ENCODE data around the gene ACTN4.
A peak's percentile ranks its signal among the peaks of the same experiment; 100 is the strongest.

ACTN4 gene

DNA sequence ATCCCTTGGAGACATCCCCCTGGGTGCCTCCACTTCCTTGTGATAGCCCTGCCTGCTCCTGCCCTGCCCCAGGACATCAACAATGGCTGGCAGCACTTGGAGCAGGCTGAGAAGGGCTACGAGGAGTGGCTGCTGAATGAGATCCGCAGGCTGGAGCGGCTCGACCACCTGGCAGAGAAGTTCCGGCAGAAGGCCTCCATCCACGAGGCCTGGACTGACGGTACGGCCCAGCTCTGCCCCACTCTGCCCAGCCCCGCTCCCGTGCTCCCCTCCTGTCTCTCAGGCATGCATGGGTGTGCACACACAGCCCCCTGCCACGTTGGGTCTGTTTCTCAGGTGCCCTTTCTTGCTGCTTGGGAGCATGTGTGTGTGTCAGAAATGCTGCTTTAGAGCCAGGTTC lies 70.4 kb downstream of the ACTN4 start:
- TF ChIP-seq, protein P1, sequence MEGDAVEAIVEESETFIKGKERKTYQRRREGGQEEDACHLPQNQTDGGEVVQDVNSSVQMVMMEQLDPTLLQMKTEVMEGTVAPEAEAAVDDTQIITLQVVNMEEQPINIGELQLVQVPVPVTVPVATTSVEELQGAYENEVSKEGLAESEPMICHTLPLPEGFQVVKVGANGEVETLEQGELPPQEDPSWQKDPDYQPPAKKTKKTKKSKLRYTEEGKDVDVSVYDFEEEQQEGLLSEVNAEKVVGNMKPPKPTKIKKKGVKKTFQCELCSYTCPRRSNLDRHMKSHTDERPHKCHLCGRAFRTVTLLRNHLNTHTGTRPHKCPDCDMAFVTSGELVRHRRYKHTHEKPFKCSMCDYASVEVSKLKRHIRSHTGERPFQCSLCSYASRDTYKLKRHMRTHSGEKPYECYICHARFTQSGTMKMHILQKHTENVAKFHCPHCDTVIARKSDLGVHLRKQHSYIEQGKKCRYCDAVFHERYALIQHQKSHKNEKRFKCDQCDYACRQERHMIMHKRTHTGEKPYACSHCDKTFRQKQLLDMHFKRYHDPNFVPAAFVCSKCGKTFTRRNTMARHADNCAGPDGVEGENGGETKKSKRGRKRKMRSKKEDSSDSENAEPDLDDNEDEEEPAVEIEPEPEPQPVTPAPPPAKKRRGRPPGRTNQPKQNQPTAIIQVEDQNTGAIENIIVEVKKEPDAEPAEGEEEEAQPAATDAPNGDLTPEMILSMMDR (conservative IDR thresholded peaks at IDR 0.05; ENCODE audit: low read depth, low read length): no peak
- no peak overlapping the region for H3K4me3 ChIP-seq (ENCODE audit: low read length)

DNA sequence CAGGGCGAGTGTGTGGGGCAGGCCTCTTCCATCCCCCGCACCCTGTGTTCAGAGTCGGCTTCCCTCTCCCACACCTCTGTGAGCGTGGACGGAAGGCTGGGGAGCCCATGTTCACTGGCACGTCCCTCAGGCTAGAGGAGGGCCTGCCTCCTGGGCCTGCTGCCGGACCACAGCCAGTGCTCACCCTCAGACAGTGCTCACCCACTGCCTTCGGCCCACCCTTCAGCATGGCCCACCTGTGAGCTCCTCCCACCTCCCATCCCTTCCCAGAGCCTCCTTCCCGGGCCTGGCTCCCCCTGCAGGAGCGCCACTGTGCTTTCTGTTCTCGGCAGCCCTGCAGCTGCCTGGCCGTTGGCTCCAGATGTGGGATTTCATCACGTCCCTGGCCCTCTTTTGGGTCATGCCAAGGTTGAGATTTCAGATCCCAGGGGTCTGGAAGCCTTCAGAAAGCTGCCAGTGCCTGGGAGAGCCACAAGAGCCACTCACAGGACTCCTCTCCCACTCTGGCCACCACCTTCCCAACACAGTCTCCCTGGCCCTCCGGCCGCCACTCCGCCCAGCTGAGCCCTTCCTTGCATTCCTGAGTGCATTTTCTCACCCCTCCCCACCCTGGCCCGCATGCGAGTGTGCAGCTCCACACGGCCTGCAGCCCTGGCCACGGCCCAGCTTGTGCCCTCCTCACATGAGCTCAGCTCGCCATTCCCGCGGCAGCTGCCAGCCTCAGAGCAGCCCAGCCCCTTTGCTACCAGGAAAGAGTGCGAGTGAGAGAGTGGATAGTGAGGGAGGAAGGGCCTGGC lies 71.5 kb downstream of the ACTN4 start:
- DNase-seq (ENCODE audit: low read depth): peak; percentile 71
- H3K4me3 ChIP-seq (ENCODE audit: low read length): no peak overlapping the region
- TF ChIP-seq, protein P1 (conservative IDR thresholded peaks at IDR 0.05; ENCODE audit: low read depth, low read length): peak; percentile 52

More for the DNA sequence above, 70.4 kb downstream of the ACTN4 start:
- no peak for DNase-seq (ENCODE audit: low read depth)

DNA sequence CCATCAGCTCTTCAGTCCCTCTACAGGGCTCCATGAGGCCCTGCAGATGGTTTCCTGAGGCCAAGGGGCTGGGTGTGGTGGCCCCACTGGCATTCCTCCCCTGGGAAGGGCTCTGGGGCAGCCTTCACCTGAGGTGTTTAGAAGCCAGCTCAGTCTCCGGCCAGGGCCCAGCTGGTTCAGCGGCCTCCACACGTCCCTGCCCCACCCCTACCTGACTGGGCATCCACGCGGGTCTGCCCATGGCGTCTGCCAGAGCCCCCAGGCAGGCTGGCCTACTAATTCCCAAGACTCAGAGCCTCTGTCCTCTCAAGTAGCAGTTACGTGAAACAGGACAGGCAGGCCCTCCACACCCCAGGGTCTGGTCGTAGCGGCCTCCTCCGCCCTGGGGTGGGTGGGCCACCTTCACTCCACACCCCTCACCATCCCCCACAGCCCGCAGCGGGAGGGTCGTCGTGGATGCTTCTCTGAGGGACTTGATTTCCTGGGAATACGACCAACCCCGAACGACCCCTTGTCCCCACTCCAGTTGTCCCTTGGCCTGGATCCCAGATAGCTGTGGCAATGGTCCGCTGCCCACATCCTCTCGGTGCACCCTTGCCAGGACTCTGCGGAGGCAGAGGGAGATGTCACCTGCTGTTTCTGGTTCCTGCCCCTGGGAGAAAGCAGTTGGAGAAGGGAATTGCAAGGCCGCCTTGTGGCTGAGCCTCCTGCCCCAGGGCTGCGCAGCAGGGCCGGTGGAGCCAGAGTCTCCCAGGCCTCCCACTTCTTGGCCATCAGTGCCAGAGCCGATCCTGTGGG lies 72.5 kb downstream of the ACTN4 start:
- no peak for DNase-seq (ENCODE audit: low read depth)
- H3K4me3 ChIP-seq (ENCODE audit: low read length): no peak overlapping the region

DNA sequence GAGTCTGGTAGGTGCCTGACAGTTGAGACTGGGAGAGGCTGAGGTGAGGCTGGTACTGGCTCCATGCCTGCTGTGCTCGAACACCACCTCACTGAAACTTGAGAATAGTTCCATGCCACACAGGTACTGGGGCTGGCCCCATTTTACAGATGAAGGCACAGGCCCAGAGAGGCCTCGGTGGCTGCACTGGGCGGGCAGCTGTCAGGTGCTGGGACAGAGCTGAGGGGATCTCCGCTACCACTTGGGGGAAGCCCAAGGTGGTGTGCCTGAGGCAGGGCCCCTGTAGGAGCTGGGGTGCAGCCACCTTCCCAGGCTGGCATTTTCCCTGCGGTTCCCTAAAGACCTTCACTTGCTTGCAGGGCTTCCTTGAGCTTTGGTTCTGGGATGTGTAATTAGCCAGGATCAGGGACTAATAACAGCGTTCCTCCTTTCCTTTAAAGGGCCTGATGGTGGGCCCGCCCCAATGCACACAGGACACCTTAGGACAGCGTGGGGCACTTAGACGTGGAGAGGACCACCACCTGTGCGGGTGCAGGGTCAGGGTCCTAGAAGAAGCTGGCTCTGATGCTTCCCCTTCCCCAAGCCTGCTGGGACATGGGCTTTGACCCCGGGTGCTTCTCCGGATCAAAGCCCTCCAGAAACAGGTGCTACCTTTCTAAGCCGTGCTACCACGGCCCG lies 73.2 kb downstream of the ACTN4 start:
- TF ChIP-seq, protein P1 (conservative IDR thresholded peaks at IDR 0.05; ENCODE audit: low read depth, low read length): no peak
- DNase-seq (ENCODE audit: low read depth): no peak
- no peak overlapping the region for H3K4me3 ChIP-seq (ENCODE audit: low read length)

More for the DNA sequence above, 72.5 kb downstream of the ACTN4 start:
- TF ChIP-seq, protein P1 (conservative IDR thresholded peaks at IDR 0.05; ENCODE audit: low read depth, low read length): peak; percentile 12

DNA sequence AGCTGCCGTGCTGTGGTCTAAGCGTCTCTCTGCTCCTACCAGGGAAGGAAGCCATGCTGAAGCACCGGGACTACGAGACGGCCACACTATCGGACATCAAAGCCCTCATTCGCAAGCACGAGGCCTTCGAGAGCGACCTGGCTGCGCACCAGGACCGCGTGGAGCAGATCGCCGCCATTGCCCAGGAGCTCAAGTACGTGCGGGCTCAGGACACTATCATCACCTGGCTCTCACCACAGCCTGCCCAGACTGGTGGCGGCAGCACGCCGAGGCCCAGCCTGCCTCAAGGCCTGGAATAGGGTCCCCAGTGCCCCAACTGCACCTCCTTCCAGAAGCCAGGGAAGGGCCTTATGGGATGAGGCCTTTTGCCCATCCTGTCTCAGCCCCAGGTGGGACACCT lies 74.0 kb downstream of the ACTN4 start:
- DNase-seq (ENCODE audit: low read depth): no peak
- TF ChIP-seq, protein P1 (conservative IDR thresholded peaks at IDR 0.05; ENCODE audit: low read depth, low read length): no peak
- H3K4me3 ChIP-seq (ENCODE audit: low read length): no peak overlapping the region

DNA sequence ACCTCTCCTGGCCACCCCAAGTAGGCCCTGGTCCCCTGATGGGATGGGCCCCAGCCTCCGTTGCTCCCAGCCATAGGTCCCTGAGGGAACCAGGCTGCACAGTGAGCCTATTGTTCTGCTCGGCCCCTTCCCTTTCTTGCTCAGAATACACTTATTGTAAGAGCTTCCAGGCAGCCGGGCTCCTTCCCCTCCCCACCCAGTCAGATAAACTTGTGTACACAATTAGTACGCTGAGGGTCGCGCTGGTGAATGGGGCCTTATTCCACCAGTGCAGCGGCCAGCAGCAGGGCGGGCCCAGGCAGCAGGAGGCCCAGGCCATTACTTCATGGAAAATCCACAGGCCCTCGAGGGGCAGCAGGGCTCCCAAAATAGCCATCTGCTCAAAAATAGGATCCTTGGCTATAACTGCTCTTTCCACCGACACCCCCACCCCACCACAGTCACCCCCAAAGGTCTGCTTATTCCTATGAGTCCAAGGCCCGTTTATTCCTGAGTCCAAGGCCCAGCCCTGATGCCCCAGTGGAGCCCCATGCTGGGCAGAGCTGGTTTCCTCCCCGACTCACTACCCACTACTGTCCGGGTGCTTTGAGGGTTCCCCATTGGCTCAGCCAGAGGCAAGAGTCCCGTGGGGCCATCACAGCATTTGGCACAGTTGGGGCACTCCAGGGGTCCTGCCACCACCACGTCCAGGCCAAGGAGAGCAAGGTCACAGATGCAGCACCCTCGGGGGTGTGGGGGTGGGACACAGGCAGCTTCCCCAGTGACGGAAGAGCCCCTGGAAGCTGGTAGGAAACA lies 74.7 kb downstream of the ACTN4 start:
- H3K4me3 ChIP-seq (ENCODE audit: low read length): no peak overlapping the region
- TF ChIP-seq, protein P1 (conservative IDR thresholded peaks at IDR 0.05; ENCODE audit: low read depth, low read length): no peak
- no peak for DNase-seq (ENCODE audit: low read depth)
